Keratinocyte (primary cell): ENCODE measurements around the gene NEAT1. TPM values are rescaled to one million over a fixed set of nuclear protein-coding genes. Genes with fewer than 3 reads are reported as not detected.
"Not testable (repeated sequence)": the region's sequence is repeated elsewhere in the genome, so short reads cannot be mapped to it uniquely, and the experiment has no call there.

Experiments
- DNase-seq: peaks from one replicate; pipeline ENCODE4 v3.0.0-alpha.2; 2011; ENCODE audit warnings: low read depth, missing footprints, low spot score
- FAIRE-seq: peaks from 2 replicates; lab custom pipeline; 2011; peaks lifted over from hg19 to GRCh38; lab: Jason Lieb, UNC
- H2AFZ ChIP-seq: 2 replicates; pipeline ENCODE4 v1.6.0; 2012; ENCODE audit warnings: low read length, control low read depth, inconsistent platforms; ENCODE audit not compliant: control insufficient read depth
- H3K27ac ChIP-seq: 2 replicates; pipeline ENCODE4 v1.5.1; 2011; ENCODE audit warnings: low read length; ENCODE audit not compliant: control insufficient read depth, insufficient read depth
- H3K27me3 ChIP-seq: 3 replicates; pipeline ENCODE4 v1.6.0; 2011; ENCODE audit warnings: low read length; ENCODE audit not compliant: control insufficient read depth, insufficient read depth; ENCODE audit errors: extremely low read depth
- H3K36me3 ChIP-seq, 2 experiments: 2 replicates in 1 of 2; 3 replicates in 1 of 2; pipeline ENCODE4 v1.5.1; 2011; ENCODE audit warnings: low read length in 2 of 2, mild to moderate bottlenecking in 1 of 2; ENCODE audit not compliant: control insufficient read depth in 2 of 2, insufficient read depth in 2 of 2; ENCODE audit errors: extremely low read depth in 1 of 2
- H3K4me1 ChIP-seq: 3 replicates; pipeline ENCODE4 v1.5.1; 2011; ENCODE audit warnings: low read length; ENCODE audit not compliant: control insufficient read depth, insufficient read depth; ENCODE audit errors: extremely low read depth
- H3K4me2 ChIP-seq: 3 replicates; pipeline ENCODE4 v1.6.0; 2011; ENCODE audit warnings: low read depth, low read length; ENCODE audit not compliant: control insufficient read depth, insufficient read depth; ENCODE audit errors: extremely low read depth
- H3K4me3 ChIP-seq, 3 experiments: fragments of 200-600 bp in 1 of 3; sonication (generic) in 1 of 3; 2 replicates in 2 of 3; 3 replicates in 1 of 3; pipeline ENCODE4 v1.5.1; 2011 to 2016; ENCODE audit warnings: low read length in 3 of 3, mild to moderate bottlenecking in 3 of 3, control low read depth in 2 of 3, inconsistent platforms in 1 of 3, low read depth in 1 of 3, mixed read lengths in 1 of 3, mixed run types in 1 of 3, moderate library complexity in 1 of 3; ENCODE audit not compliant: control insufficient read depth in 2 of 3, insufficient read depth in 2 of 3; ENCODE audit errors: extremely low read depth in 1 of 3
- H3K79me2 ChIP-seq: 2 replicates; pipeline ENCODE4 v1.6.0; 2012; ENCODE audit warnings: low read length; ENCODE audit not compliant: control insufficient read depth, insufficient read depth
- H3K9ac ChIP-seq: 3 replicates; pipeline ENCODE4 v1.6.0; 2011; ENCODE audit warnings: low read length; ENCODE audit not compliant: control insufficient read depth, insufficient read depth; ENCODE audit errors: extremely low read depth
- H3K9me1 ChIP-seq: 3 replicates; pipeline ENCODE4 v1.6.0; 2011; ENCODE audit warnings: low read length; ENCODE audit not compliant: control insufficient read depth, insufficient read depth; ENCODE audit errors: extremely low read depth
- H3K9me3 ChIP-seq: 2 replicates; pipeline ENCODE4 v1.5.1; 2012; ENCODE audit warnings: low read depth, low read length; ENCODE audit not compliant: control insufficient read depth
- H4K20me1 ChIP-seq: 3 replicates; pipeline ENCODE4 v1.6.0; 2011; ENCODE audit warnings: low read length; ENCODE audit not compliant: control insufficient read depth, insufficient read depth; ENCODE audit errors: extremely low read depth
- EZH2 ChIP-seq: IDR thresholded peaks from one replicate; pipeline ENCODE4 v1.6.1; 2012; ENCODE audit warnings: inconsistent platforms, mild to moderate bottlenecking, low read length, moderate library complexity
- dilution Hi-C: fragments of 300-500 bp; cut with MboI; formaldehyde crosslinking; loops from one replicate; pipeline ENCODE4 v1.7.0; 2020; ENCODE audit warnings: low sequenced_read_pairs; ENCODE audit not compliant: extremely low pct_ligation_motif_present
- polyA plus RNA-seq, 5 experiments: library from polyadenylated mRNA; depleted of rRNA in 3 of 5; stranded (reverse) in 3 of 5; stranded (forward) in 1 of 5; unstranded in 1 of 5; fragments of >200 nt; gene quantifications; 1 replicate in 1 of 5; 2 replicates in 3 of 5; 3 replicates in 1 of 5; pipeline versions ENCODE4 v1.2.1 to v1.2.3, GENCODE V29; 2011 to 2012; ENCODE audit warnings: missing spikeins in 2 of 5, low read depth in 1 of 5, low replicate concordance in 1 of 5
- TF ChIP-seq, protein P1 (sequence below), 3 experiments: IDR thresholded peaks in 1 of 3; conservative IDR thresholded peaks in 1 of 3; optimal IDR thresholded peaks in 1 of 3; 2 replicates in 2 of 3; 3 replicates in 1 of 3; pipeline versions ENCODE3 to v1.5.1; 2011; ENCODE audit warnings: low read length in 3 of 3, mild to moderate bottlenecking in 3 of 3, moderate library complexity in 2 of 3, control low read depth in 1 of 3, inconsistent platforms in 1 of 3; ENCODE audit not compliant: insufficient read depth in 2 of 3; ENCODE audit errors: extremely low read depth in 1 of 3

The NEAT1 gene
- polyA plus RNA-seq, 1 donor (not counting 4 experiments of a cell fraction or from before 2014, with no cell fraction given), result 270 TPM

DNA sequence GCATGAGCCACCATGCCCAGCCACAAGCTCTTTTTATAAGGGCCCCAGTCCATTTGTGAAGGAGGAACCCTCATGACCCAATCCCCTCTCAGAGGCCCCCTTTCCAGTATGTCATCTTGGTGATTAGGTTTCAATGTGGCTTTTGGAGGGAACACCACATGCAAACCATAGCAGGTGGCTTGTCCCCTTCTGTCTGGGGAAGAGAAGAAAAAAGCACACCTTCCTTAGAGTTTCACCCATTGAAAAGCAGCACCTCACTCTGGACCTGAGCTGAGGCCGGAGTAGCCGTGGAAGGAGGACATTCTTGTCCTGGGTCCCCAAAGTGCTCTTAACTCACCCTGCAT is 25.4 kb downstream of the NEAT1 start:
- FAIRE-seq (no peak), DNase-seq (no peak)
- Histone ChIP-seq H3K9ac (no peak overlapping the region), H3K4me1 (peaks cover 7% of the 10 kb centered on the region), H3K4me2 (no peak overlapping the region), H3K27me3 (no peaks in the 10 kb centered on the region), H3K36me3 (peaks cover 9 to 27% of the 10 kb centered on the region in 2 experiments), H2AFZ (no peak overlapping the region), H3K9me1 (peaks cover 6% of the 10 kb centered on the region), H3K9me3 (no peaks in the 10 kb centered on the region), H3K27ac (no peak overlapping the region), H4K20me1 (peaks cover 12% of the 10 kb centered on the region), H3K4me3 (no peak overlapping the region), H3K79me2 (no peaks in the 10 kb centered on the region)
- TF ChIP-seq, protein P1, sequence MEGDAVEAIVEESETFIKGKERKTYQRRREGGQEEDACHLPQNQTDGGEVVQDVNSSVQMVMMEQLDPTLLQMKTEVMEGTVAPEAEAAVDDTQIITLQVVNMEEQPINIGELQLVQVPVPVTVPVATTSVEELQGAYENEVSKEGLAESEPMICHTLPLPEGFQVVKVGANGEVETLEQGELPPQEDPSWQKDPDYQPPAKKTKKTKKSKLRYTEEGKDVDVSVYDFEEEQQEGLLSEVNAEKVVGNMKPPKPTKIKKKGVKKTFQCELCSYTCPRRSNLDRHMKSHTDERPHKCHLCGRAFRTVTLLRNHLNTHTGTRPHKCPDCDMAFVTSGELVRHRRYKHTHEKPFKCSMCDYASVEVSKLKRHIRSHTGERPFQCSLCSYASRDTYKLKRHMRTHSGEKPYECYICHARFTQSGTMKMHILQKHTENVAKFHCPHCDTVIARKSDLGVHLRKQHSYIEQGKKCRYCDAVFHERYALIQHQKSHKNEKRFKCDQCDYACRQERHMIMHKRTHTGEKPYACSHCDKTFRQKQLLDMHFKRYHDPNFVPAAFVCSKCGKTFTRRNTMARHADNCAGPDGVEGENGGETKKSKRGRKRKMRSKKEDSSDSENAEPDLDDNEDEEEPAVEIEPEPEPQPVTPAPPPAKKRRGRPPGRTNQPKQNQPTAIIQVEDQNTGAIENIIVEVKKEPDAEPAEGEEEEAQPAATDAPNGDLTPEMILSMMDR (optimal IDR thresholded peaks at IDR 0.05 in 1 of 3, IDR thresholded peaks at IDR 0.05 in 1 of 3, conservative IDR thresholded peaks at IDR 0.05 in 1 of 3; ENCODE audit: extremely low read depth in 1 of 3, insufficient read depth in 2 of 3, low read length in 3 of 3), result no peak
- TF ChIP-seq EZH2, result no peak
- dilution Hi-C loops, result no loop called here

DNA sequence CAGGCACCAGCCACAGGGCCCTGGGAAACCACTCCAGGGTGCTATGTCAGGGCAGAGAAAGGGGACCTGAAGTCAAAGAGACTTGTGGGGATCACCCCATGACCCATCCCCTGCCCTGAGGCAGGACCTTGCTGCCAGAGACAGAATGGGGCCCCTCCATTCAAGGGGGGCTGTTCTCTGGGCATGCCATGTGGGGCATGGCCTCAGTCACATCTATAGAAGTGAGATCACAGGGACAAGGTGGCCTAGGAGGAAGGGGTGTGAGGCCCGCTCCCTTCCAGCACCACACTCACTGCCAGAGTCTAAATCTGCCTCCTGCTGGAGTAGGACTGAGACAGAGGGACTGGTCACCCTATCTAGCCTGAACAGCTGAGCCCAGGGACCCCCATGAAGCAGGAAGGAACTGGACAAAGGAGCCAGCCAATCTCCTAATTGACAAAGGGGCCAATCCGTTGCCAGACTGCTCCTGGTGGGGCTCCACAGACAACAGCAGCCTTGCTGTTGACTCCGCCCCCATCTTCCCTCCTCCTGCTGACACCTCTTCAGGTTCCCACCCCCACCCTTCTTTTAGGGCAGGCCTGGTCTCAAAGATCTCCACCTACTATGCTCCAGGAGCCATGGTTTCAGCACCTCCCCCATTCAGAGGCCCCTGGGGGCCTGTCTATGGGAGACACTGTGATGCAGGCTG is 26.0 kb downstream of the NEAT1 start:
- DNase-seq (no peak), FAIRE-seq (no peak)
- no peak overlapping the region for H3K4me3 ChIP-seq
- no peak overlapping the region for H3K4me2 ChIP-seq
- H3K4me1 ChIP-seq, result peaks cover 10% of the 10 kb centered on the region
- no peaks in the 10 kb centered on the region for H3K9me3 ChIP-seq
- H3K79me2 ChIP-seq, result no peaks in the 10 kb centered on the region
- H3K36me3 ChIP-seq, result peaks cover 7 to 22% of the 10 kb centered on the region in 2 experiments
- H2AFZ ChIP-seq, result no peak overlapping the region
- TF ChIP-seq EZH2, result no peak
- TF ChIP-seq, protein P1 (optimal IDR thresholded peaks at IDR 0.05 in 1 of 3, IDR thresholded peaks at IDR 0.05 in 1 of 3, conservative IDR thresholded peaks at IDR 0.05 in 1 of 3; ENCODE audit: extremely low read depth in 1 of 3, insufficient read depth in 2 of 3, low read length in 3 of 3), result no peak
- H3K27me3 ChIP-seq, result no peaks in the 10 kb centered on the region
- no peak overlapping the region for H3K27ac ChIP-seq
- no peak overlapping the region for H3K9ac ChIP-seq
- H3K9me1 ChIP-seq, result peaks cover under 1% of the 10 kb centered on the region
- H4K20me1 ChIP-seq, result peaks cover 8% of the 10 kb centered on the region
- dilution Hi-C loops, result no loop called here

DNA sequence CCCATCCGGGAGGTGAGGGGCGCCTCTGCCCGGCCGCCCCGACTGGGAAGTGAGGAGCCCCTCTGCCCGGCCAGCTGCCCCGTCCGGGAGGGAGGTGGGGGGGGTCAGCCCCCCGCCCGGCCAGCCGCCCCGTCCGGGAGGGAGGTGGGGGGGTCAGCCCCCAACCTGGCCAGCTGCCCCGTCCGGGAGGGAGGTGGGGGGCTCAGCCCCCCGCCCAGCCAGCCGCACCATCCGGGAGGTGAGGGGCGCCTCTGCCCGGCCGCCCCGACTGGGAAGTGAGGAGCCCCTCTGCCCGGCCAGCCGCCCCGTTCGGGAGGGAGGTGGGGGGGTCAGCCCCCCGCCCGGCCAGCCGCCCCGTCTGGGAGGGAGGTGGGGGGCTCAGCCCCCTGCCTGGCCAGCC is 28.7 kb downstream of the NEAT1 start:
- H3K79me2 ChIP-seq, H3K27ac ChIP-seq, FAIRE-seq, H2AFZ ChIP-seq, DNase-seq, H4K20me1 ChIP-seq, H3K9me1 ChIP-seq, H3K9me3 ChIP-seq, H3K9ac ChIP-seq, H3K4me3 ChIP-seq, H3K4me2 ChIP-seq, H3K36me3 ChIP-seq, H3K27me3 ChIP-seq, dilution Hi-C loops: not testable (repeated sequence)
- peaks cover 27% of the 10 kb centered on the region for H3K4me1 ChIP-seq

DNA sequence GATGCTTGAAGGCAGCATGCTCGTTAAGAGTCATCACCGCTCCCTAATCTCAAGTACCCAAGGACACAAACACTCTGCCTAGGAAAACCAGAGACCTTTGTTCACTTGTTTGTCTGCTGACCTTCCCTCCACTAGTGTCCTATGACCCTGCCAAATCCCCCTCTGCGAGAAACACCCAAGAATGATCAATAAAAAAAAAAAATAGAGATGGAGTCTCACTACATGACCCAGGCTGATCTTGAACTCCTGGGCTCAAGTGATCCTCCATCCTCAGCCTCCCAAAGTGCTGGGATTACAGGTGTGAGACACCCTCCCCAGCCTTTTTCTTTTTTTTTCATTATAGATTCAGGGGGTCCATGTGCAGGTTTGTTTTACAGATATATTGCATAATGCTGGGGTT is 29.7 kb downstream of the NEAT1 start:
- H3K27me3 ChIP-seq, H3K9ac ChIP-seq, dilution Hi-C loops, DNase-seq, H3K36me3 ChIP-seq, H3K27ac ChIP-seq, H3K9me1 ChIP-seq, FAIRE-seq, H3K4me2 ChIP-seq, H3K4me3 ChIP-seq, H3K9me3 ChIP-seq, H3K79me2 ChIP-seq, H2AFZ ChIP-seq, H4K20me1 ChIP-seq: not testable (repeated sequence)
- H3K4me1 ChIP-seq, result peaks cover 27% of the 10 kb centered on the region
